Measurements from ENCODE around the gene THNSL1. TPM values are rescaled to one million over a fixed set of nuclear protein-coding genes. Genes with fewer than 3 reads are reported as not detected.

Gene THNSL1
- total RNA-seq, 1 experiment from 2014 or later, result 7.6 TPM

Other genes starting within 250 kb of the THNSL1 start
- gene PRTFDC1, start 64.0 kb upstream of the THNSL1 start, total RNA-seq (2022), result not detected in 2 replicates
- 0.33 and 0.47 TPM in 2 replicates for gene ENKUR, start 454 bp upstream of the THNSL1 start, total RNA-seq (2022)
- gene GPR158, start 158.4 kb downstream of the THNSL1 start, total RNA-seq (2022), result not detected in 2 replicates

All from MCF 10A (cell line).